Umbilical cord (tissue), 2 donors: ENCODE results near the gene NFIB. TPM values are rescaled to one million over a fixed set of nuclear protein-coding genes. Genes with fewer than 3 reads are reported as not detected.

Experiments
- DNase-seq: peaks from one replicate; pipeline ENCODE4 v3.0.0-alpha.2; 2015; ENCODE audit warnings: low spot score
- total RNA-seq: library from RNA; depleted of rRNA; stranded (reverse); fragments of >200 nt; gene quantifications from one replicate; pipeline ENCODE4 v1.2.3, GENCODE V29; 2014; ENCODE audit warnings: low replicate concordance; ENCODE audit not compliant: insufficient read depth

Gene NFIB
- total RNA-seq, 1 donor from 2014 or later: 33.0 TPM

GRCh38 chr9:14307989-14308852 lies 5.7 kb downstream of the NFIB start:
- no peak for DNase-seq

DNA sequence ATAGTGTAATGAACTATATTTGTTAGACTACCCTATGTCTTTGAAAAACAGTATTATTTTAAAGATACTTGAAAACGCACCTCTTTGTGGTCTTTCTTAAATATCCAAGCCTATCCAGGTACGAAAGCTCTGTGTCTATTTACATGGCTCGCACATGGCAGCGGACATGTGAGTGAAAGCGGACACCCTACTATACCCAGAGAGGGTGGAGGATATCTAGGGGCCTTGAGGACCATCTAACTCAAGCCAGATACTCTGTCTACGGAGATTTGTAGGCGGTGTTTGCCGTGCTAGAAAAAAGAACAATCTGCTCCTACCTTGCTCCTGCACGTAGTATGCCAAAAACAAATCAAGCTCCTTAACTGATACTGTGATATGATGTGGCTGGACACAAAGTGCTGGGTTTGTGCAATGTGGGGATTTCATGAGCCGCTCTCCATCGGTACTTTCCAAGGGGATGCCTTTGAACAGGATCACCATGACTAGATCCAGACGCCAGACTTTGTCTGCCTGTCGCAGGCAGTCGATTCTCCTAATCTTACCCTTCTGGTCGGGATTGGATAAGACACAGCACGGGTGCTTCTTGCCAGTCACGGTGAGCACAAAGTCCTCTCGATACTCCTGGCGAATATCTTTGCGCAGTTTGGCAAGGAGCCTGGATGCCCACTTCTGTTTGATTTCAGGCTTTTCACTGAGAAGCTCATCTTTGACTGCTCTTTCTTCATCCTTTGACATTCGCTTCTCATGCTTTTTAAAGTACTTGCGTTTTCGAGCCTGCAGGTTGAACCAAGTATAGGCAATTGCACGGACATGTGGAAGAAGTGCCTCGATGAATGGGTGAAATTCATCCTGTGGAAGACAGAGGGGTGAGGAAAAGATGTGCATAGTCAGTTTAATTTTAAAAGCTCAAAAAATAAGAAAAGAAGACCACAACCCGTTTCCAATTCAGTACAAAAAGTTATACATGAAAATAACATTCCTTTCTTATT lies 7.0 kb downstream of the NFIB start:
- DNase-seq: no peak

- DNase-seq: no peak
Measured at GRCh38 chr9:14306188-14306587, 7.8 kb downstream of the NFIB start.

- DNase-seq: no peak
Measured at GRCh38 chr9:14304259-14304658, 9.7 kb downstream of the NFIB start.

GRCh38 chr9:14303521-14303920 lies 10.4 kb downstream of the NFIB start:
- DNase-seq: no peak

- DNase-seq: no peak
Measured at GRCh38 chr9:14303100-14303499, 10.8 kb downstream of the NFIB start.

- no peak for DNase-seq
Measured at GRCh38 chr9:14302405-14302804, 11.5 kb downstream of the NFIB start.

DNA sequence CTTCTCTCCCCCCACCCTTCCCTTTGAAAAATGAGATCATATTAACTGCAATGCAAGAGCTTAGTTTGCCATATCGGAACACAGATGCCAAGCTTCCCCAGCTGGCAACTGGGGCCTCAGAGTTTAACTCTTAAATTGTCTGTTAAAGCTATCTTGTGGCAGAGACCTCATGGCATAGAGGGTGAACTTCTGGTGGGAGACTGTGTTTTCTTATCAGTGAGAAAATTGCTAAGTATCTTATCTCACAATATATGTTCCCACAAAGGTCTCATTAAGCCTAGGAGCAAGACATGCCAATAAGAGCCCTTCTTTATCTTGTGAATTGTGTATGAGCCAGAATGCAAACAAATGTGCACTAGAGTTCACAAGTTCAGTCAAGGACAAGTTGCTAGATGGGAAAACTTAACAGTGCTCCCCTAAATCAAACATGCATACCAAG lies 12.3 kb downstream of the NFIB start:
- no peak for DNase-seq

DNA sequence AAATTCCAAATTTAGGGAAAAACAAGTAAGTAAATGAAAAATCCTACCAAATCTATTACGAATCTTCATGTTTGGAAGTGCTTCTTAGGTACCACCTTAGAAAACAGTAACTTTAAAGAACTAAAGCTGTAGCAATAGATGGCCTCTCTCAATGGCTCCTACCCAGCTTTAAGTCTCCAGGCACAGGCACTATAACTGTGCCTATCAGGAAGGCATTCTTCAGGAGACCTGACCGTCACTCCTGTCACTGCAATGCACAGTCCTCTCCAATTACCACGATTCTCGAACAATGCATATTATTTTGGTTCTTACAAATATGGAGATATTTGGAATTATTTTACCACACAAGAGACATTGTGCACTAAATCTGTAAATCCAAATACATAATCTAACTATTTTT lies 12.9 kb downstream of the NFIB start:
- no peak for DNase-seq

- no peak for DNase-seq
Measured at GRCh38 chr9:14300588-14300987, 13.4 kb downstream of the NFIB start.

DNA sequence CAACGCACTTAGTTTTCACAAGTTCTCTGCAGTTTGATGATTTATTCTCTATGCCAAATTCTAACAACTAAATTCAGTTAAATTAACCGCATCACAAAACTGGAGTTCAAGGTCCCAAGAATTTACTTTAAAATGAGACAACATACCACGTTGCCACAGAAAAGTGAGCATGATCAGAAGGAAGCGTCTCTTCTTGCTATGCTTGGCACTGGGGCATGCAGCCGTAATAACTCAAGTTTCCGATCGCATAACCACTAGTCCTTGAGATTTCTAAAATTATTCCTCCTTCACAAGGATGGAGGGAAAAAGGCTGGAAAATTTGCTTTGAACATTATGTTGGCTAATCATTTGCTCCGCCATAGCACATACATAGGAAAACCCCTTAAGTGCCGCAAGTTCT lies 13.9 kb downstream of the NFIB start:
- no peak for DNase-seq

DNA sequence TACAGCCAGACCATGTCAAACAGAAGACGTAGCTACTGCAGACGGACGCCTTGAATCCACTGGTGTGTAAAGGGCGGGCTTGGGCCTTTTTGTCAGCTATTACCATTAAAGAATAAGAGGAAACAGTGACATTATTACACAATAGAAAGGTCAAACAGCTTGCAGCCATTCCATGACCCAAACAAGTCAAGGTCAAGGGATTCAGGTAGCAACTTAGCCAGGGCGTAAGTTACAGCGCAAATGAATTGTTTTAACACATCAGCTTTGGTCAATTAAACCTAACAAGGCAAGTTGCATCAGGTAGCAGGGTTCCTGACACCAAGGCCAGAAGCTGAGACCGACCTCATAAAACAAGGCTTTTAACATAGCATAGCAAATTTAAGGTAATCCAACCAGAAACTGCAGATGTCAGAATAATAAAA lies 15.3 kb downstream of the NFIB start:
- DNase-seq: no peak

GRCh38 chr9:14296495-14297113 lies 17.3 kb downstream of the NFIB start:
- no peak for DNase-seq

DNA sequence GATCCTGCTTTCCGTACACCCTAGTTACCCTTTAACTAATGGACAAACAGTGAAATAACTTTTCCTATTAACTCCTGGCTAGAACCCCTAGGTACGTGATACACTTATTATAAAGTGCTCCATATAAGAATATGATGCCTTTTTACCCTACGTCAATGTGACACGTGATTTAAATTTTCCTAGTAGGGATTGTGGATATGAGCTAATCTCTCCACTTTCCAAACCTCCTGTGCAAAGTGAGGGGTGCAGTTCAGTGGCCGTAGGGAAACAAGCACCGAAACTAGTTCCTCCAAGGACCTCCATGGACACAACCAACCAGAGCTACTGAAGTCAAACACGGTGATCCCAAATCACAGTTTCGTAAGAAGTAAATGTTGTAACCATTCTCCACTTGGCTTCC lies 19.3 kb downstream of the NFIB start:
- DNase-seq: no peak

DNA sequence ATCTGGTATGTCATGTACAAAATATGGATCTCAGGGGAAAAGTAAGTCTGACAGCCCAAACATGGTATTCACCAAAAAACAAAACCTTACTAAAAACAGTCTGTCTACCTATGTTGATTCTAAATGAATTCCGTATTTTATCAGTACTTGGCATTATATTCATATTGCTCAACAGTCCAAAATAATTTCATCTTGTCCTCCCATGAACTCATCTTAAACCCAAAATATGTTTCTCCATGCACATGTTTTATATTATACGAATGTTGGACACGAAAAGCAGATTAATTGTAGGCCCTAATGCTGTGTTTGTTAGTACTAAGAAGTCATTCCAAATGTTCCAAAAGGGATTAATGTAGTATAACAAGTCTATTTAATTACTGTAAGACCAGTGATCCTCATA lies 20.1 kb downstream of the NFIB start:
- no peak for DNase-seq

DNA sequence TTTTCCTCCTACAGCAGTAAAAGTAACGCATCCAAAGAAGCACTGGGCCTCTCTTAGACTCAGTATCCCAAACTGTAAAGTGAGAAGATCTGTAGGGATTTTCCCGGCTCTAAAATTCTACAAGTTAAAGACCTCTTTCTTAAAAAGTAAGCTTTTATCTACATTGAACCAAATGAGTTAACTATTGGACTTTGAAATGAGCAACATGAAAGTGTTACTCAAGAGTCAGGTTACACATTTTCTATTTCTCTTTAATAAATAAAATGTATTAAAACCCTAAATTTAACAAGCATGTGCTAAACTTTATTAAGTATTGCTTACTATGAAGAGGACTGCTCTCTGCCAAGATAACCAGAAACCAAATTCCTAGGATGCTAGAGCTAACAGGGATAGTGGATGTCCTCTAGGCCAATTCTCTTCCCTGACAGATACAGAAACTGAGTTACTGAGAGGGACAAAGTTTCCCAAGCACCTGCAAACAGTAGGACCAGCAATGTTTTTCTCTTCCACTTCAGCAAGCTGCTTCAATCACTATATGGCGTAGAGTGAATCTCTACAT lies 21.7 kb downstream of the NFIB start:
- DNase-seq: no peak

DNA sequence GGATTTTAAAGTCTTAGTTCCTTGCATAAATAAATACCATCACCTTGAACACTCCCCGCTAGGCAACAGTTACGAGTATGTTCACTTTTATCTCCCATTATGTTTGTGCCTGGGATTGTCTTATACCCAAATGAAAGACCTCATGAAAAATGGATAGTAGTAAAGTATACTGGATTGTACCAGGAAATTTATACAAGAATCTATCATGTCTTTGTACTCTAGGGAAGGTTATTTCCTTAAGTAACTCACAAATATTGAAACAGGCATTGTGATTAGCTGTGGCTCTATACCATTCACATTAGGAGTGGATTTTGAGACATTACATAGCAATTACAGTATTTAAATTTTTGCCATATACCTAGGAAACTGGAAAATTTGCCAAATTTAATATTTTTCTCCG lies 24.0 kb downstream of the NFIB start:
- DNase-seq: no peak

- no peak for DNase-seq
Measured at GRCh38 chr9:14288433-14288832, 25.5 kb downstream of the NFIB start.

DNA sequence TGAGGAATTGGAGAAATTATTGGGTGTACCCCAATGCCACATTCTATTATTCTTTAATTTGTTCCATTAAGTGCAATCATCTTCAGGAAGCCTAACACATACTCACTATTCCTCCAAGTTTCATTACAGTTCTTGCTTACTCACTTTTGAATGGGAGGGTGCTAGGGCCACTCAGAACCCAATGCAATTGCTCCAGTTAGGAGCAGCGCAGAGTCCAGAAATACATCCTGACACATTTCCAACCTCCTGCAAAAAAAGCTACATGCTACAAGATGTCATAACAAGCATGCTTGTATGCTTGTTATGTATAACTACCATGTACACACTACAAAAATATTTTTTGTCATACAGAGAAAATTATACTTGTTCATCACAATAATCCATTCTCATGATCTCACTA lies 27.8 kb downstream of the NFIB start:
- no peak for DNase-seq

DNA sequence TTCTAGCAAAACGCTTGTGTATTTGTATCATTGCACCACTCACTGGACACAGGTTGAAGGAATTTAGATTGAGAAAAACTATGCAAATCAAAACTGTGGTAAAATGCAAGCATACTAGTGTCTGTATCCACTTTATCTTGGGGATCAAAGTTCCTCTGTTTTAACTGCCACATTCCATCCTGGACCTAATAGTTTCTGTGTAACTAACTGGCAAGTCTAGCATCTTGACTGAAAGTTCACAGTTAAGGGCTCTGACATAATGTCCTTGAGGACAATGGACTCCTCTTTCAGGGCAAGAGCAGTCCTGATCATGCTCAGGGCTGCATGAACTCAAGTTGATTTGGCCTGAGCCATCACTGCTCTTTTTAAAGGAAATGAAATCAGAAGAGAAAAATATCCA lies 30.7 kb downstream of the NFIB start:
- no peak for DNase-seq

GRCh38 chr9:14281876-14282275 lies 32.1 kb downstream of the NFIB start:
- no peak for DNase-seq
